ENCODE measurements around the gene COMP. TPM values are rescaled to one million over a fixed set of nuclear protein-coding genes. Genes with fewer than 3 reads are reported as not detected.

The COMP gene
- total RNA-seq, 4 donors from 2014 or later: 0.40 TPM; not detected in 3

GRCh38 chr19:18768997-18769891, 21.9 kb downstream of the COMP start:
- no peak for DNase-seq
- TF ChIP-seq CTCF (IDR thresholded peaks at IDR 0.05): no peak
- no peak for TF ChIP-seq POLR2A (IDR thresholded peaks at IDR 0.05)
- H3K27me3 ChIP-seq: no peaks in the 10 kb centered on the region
- H3K36me3 ChIP-seq: no peaks in the 10 kb centered on the region
- no peaks in the 10 kb centered on the region for H3K4me1 ChIP-seq
- H3K9me3 ChIP-seq: no peaks in the 10 kb centered on the region
- no peak overlapping the region for H3K27ac ChIP-seq
- no peak overlapping the region for H3K4me3 ChIP-seq

GRCh38 chr19:18768046-18768771, 22.9 kb downstream of the COMP start:
- no peak for TF ChIP-seq POLR2A (IDR thresholded peaks at IDR 0.05)
- no peak for TF ChIP-seq CTCF (IDR thresholded peaks at IDR 0.05)
- Histone ChIP-seq H3K36me3 (no peaks in the 10 kb centered on the region), H3K4me3 (no peak overlapping the region), H3K4me1 (no peaks in the 10 kb centered on the region), H3K27me3 (no peaks in the 10 kb centered on the region), H3K9me3 (no peaks in the 10 kb centered on the region), H3K27ac (no peak overlapping the region)
- DNase-seq: no peak

- TF ChIP-seq POLR2A (IDR thresholded peaks at IDR 0.05) (no peak), CTCF (IDR thresholded peaks at IDR 0.05) (no peak)
- DNase-seq: no peak
- Histone ChIP-seq H3K27me3 (no peaks in the 10 kb centered on the region), H3K4me1 (peaks cover 0 to 17% (median 0%) of the 10 kb centered on the region in 4 donors), H3K36me3 (no peaks in the 10 kb centered on the region), H3K4me3 (no peak overlapping the region), H3K9me3 (no peaks in the 10 kb centered on the region), H3K27ac (no peak overlapping the region)
Observed at GRCh38 chr19:18765224-18765623, 25.9 kb downstream of the COMP start.

- Histone ChIP-seq H3K36me3 (no peaks in the 10 kb centered on the region), H3K27me3 (no peaks in the 10 kb centered on the region), H3K9me3 (no peaks in the 10 kb centered on the region), H3K4me1 (peaks cover 0 to 17% (median 0%) of the 10 kb centered on the region in 4 donors), H3K27ac (no peak overlapping the region), H3K4me3 (no peak overlapping the region)
- no peak for DNase-seq
- TF ChIP-seq POLR2A (IDR thresholded peaks at IDR 0.05) (no peak), CTCF (IDR thresholded peaks at IDR 0.05) (no peak)
Observed at GRCh38 chr19:18764591-18765051, 26.5 kb downstream of the COMP start.

- TF ChIP-seq CTCF (IDR thresholded peaks at IDR 0.05) (no peak), POLR2A (IDR thresholded peaks at IDR 0.05) (no peak)
- H3K27ac ChIP-seq: no peak overlapping the region
- H3K9me3 ChIP-seq: no peaks in the 10 kb centered on the region
- DNase-seq: no peak
- peaks cover 0 to 17% (median 0%) of the 10 kb centered on the region in 4 donors for H3K4me1 ChIP-seq
- H3K36me3 ChIP-seq: no peaks in the 10 kb centered on the region
- H3K27me3 ChIP-seq: no peaks in the 10 kb centered on the region
- no peak overlapping the region for H3K4me3 ChIP-seq
Observed at GRCh38 chr19:18763674-18764590, 27.2 kb downstream of the COMP start.

Data from Peyer's patch (tissue), 4 donors.